ENCODE measurements around the gene RAB9A. TPM values are rescaled to one million over a fixed set of nuclear protein-coding genes. Genes with fewer than 3 reads are reported as not detected.

RAB9A gene
- total RNA-seq, 1 experiment from 2014 or later, result 25.8 TPM

GRCh38 chrX:13699183-13699826, 10.4 kb downstream of the RAB9A start:
- H3K9me3 ChIP-seq (ENCODE audit: low read depth, low read length, poor library complexity, severe bottlenecking), result no peaks in the 10 kb centered on the region
- H3K36me3 ChIP-seq (ENCODE audit: insufficient read depth, low read length, poor library complexity, severe bottlenecking), result no peaks in the 10 kb centered on the region
- H3K4me1 ChIP-seq (ENCODE audit: insufficient read depth, low read length, poor library complexity, severe bottlenecking), result peaks cover 34% of the 10 kb centered on the region
- no peaks in the 10 kb centered on the region for H3K27me3 ChIP-seq (replicated peaks; ENCODE audit: insufficient read depth, low read depth, low read length, poor library complexity)
- no peak overlapping the region for H3K27ac ChIP-seq (ENCODE audit: low read depth, low read length, poor library complexity, severe bottlenecking)
- BruUV-seq (replicated peaks), result no TSS peak
- ChIA-PET POLR2A (ENCODE audit: low non-redundant PET) (no interaction called here), CTCF (no interaction called here)
- intact Hi-C loops (cut with micrococcal nuclease; ENCODE audit: unreplicated experiment), result no loop called here
- TF ChIP-seq CTCF (conservative IDR thresholded peaks at IDR 0.05; ENCODE audit: low read depth, low read length) (no peak), EZH2 (IDR thresholded peaks at IDR 0.05; ENCODE audit: borderline replicate concordance, low read depth, low read length, poor library complexity, severe bottlenecking) (no peak)
- no peak for DNase-seq (ENCODE audit: low spot score)
- no peak overlapping the region for H3K4me3 ChIP-seq (ENCODE audit: low read depth, low read length, poor library complexity, severe bottlenecking)

GRCh38 chrX:13700380-13700779, 11.5 kb downstream of the RAB9A start:
- ChIA-PET CTCF (no interaction called here), POLR2A (ENCODE audit: low non-redundant PET) (no interaction called here)
- intact Hi-C loops (cut with micrococcal nuclease; ENCODE audit: unreplicated experiment), result no loop called here
- DNase-seq (ENCODE audit: low spot score), result no peak
- BruUV-seq (replicated peaks), result no TSS peak
- no peaks in the 10 kb centered on the region for H3K27me3 ChIP-seq (replicated peaks; ENCODE audit: insufficient read depth, low read depth, low read length, poor library complexity)
- no peaks in the 10 kb centered on the region for H3K36me3 ChIP-seq (ENCODE audit: insufficient read depth, low read length, poor library complexity, severe bottlenecking)
- H3K27ac ChIP-seq (ENCODE audit: low read depth, low read length, poor library complexity, severe bottlenecking), result no peak overlapping the region
- H3K4me1 ChIP-seq (ENCODE audit: insufficient read depth, low read length, poor library complexity, severe bottlenecking), result peaks cover 24% of the 10 kb centered on the region
- TF ChIP-seq EZH2 (IDR thresholded peaks at IDR 0.05; ENCODE audit: borderline replicate concordance, low read depth, low read length, poor library complexity, severe bottlenecking) (no peak), CTCF (conservative IDR thresholded peaks at IDR 0.05; ENCODE audit: low read depth, low read length) (no peak)
- no peaks in the 10 kb centered on the region for H3K9me3 ChIP-seq (ENCODE audit: low read depth, low read length, poor library complexity, severe bottlenecking)
- no peak overlapping the region for H3K4me3 ChIP-seq (ENCODE audit: low read depth, low read length, poor library complexity, severe bottlenecking)

GRCh38 chrX:13702111-13702789, 13.3 kb downstream of the RAB9A start:
- TF ChIP-seq CTCF (conservative IDR thresholded peaks at IDR 0.05; ENCODE audit: low read depth, low read length) (no peak), EZH2 (IDR thresholded peaks at IDR 0.05; ENCODE audit: borderline replicate concordance, low read depth, low read length, poor library complexity, severe bottlenecking) (no peak)
- no peaks in the 10 kb centered on the region for H3K27me3 ChIP-seq (replicated peaks; ENCODE audit: insufficient read depth, low read depth, low read length, poor library complexity)
- POLR2A ChIA-PET (ENCODE audit: low non-redundant PET), result no interaction called here
- CTCF ChIA-PET, result no interaction called here
- no peak overlapping the region for H3K27ac ChIP-seq (ENCODE audit: low read depth, low read length, poor library complexity, severe bottlenecking)
- no TSS peak for BruUV-seq (replicated peaks)
- no peaks in the 10 kb centered on the region for H3K36me3 ChIP-seq (ENCODE audit: insufficient read depth, low read length, poor library complexity, severe bottlenecking)
- intact Hi-C loops (cut with micrococcal nuclease; ENCODE audit: unreplicated experiment), result no loop called here
- H3K9me3 ChIP-seq (ENCODE audit: low read depth, low read length, poor library complexity, severe bottlenecking), result no peaks in the 10 kb centered on the region
- no peak for DNase-seq (ENCODE audit: low spot score)
- H3K4me3 ChIP-seq (ENCODE audit: low read depth, low read length, poor library complexity, severe bottlenecking), result no peak overlapping the region
- peaks cover 20% of the 10 kb centered on the region for H3K4me1 ChIP-seq (ENCODE audit: insufficient read depth, low read length, poor library complexity, severe bottlenecking)
